Lower leg skin (tissue), 4 donors: ENCODE results near the gene ATR. TPM values are rescaled to one million over a fixed set of nuclear protein-coding genes. Genes with fewer than 3 reads are reported as not detected.
"Not testable (repeated sequence)": the region's sequence is repeated elsewhere in the genome, so short reads cannot be mapped to it uniquely, and the experiment has no call there.

Source experiments
- DNase-seq, 2 donors: peaks; one replicate each; pipeline ENCODE4 v3.0.0-alpha.2; 2019; ENCODE audit warnings: low spot score in 2 of 2
- H3K4me3 ChIP-seq: fragments of 200-600 bp; sonication (generic); 2 replicates; pipeline ENCODE4 v1.5.1; 2017; ENCODE audit warnings: mild to moderate bottlenecking, low read depth; ENCODE audit not compliant: poor library complexity, severe bottlenecking
- CTCF ChIP-seq, 3 donors: fragments of 450-650 bp; IDR thresholded peaks; one replicate each; pipeline ENCODE4 v1.5.1; 2016; ENCODE audit warnings: antibody characterized with exemption in 3 of 3, mild to moderate bottlenecking in 3 of 3, moderate library complexity in 2 of 3
- POLR2A ChIP-seq, 2 donors: fragments of 450-650 bp; IDR thresholded peaks; one replicate each; pipeline ENCODE4 v1.6.1; 2016 to 2017; ENCODE audit warnings: antibody characterized with exemption in 2 of 2, mild to moderate bottlenecking in 1 of 2, moderate library complexity in 1 of 2
- WGBS, 2 donors: methylation state at CpG; one replicate each; pipeline ENCODE4 v1.1.5; 2018; 5-methylcytosine and 5-hydroxymethylcytosine counted together
- intact Hi-C: fragments of 100-400 bp; cut with DNase I; formaldehyde crosslinking; loops from one replicate; pipeline ENCODE4 v1.15.0; 2023; ENCODE audit warnings: low total_unique reads
- total RNA-seq, 4 donors: library from RNA; depleted of rRNA; stranded (reverse); fragments of >200 nt; gene quantifications; one replicate each; pipeline ENCODE4 v1.1.0, GENCODE V29; 2016

The ATR gene
- total RNA-seq, 4 donors from 2014 or later: 12.9 to 24.4 (median 18.6) TPM

DNA sequence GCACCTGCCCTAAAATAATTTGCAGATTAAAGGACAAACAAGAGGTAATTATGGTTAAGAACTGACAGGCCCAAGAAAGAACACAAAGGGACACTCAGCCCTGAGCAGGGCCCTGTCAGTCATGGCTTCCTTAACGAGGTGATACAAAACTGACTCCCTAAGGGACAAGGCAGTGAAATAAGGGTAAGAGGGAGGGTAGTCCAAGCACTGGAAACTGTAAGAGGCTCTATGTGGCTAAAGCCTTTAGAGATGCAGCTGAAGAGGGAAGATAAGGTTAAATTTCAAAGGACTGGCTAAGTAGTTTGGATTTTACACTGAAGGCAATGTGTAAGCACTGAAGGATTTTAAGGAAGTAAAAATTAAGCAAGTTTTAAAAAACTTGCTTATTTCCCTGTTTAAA is 3.9 kb downstream of the ATR start:
- WGBS, 2 donors: 53 to 57% methylated on average over 1 of the region's 1 CpG
- no peak for DNase-seq
- TF ChIP-seq CTCF (IDR thresholded peaks at IDR 0.05): no peak
- TF ChIP-seq POLR2A (IDR thresholded peaks at IDR 0.05): no peak
- H3K4me3 ChIP-seq: no peak overlapping the region
- intact Hi-C loops: no loop called here

- intact Hi-C loops, H3K4me3 ChIP-seq, DNase-seq: not testable (repeated sequence)
- WGBS, 2 donors: 89 to 93% methylated on average over 3 of the region's 3 CpGs
These were observed 4.3 kb downstream of the ATR start for GRCh38 chr3:142574223-142574622.

GRCh38 chr3:142569422-142569821 is 9.1 kb downstream of the ATR start:
- DNase-seq, H3K4me3 ChIP-seq, intact Hi-C loops: not testable (repeated sequence)
- 85 to 98% methylated on average over 3 of the region's 3 CpGs for WGBS, 2 donors

DNA sequence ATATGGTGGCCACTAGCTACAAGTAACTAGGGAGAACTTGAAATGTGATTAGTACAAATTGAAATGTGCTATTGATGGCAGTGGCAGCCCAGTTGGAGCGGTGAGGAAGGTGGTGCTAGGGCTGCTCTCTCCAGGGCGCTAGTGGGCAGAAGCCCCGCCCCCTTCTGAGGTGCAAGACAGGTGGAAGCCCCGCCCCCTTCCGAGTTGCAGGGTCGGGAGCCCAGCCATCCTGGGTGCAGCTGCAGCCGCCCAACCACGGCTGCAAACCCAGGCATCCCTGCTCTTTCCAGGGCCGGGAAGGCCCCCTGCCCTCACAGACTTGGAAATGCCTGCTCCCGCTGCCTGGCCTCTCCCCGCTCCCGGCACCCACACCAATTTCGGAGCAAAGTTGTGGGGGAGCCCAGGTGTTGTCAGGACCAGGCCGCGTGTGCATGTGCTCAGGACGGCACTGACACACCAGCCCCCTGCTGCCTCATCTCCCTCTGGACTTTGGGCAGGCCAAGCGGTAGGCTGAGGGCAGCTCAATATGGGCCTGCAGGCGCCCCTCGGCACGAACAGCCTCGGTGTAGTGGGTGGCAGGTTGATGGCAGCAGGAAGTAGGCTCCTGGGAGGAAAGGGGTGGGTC is 10.0 kb downstream of the ATR start:
- no peak overlapping the region for H3K4me3 ChIP-seq
- no peak for DNase-seq
- TF ChIP-seq CTCF (IDR thresholded peaks at IDR 0.05) (no peak), POLR2A (IDR thresholded peaks at IDR 0.05) (no peak)
- 70 to 82% methylated on average over 13 to 21 of the region's 21 CpGs for WGBS, 2 donors
- intact Hi-C loops: no loop called here

DNA sequence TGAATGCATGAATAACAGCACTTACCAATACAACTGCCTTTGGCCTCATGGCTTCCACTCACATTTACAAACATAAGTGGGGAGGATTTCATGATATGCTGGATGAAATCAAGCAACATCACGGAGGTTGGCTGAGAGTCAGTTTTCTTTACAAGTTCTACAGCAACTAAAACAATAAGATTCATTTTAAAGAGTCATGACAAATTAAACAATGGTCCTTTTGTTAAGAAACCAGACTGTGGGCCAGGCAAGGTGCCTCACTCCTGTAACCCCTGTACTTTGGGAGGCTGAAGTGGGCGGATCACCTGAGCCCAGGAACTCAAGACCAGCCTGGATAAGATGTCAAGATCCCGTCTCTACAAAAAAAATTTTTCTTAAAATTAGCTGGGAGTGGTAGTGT is 12.4 kb downstream of the ATR start:
- WGBS, 2 donors: 83 to 86% methylated on average over 3 of the region's 3 CpGs
- TF ChIP-seq POLR2A (IDR thresholded peaks at IDR 0.05): no peak
- no peak for TF ChIP-seq CTCF (IDR thresholded peaks at IDR 0.05)
- no peak for DNase-seq
- intact Hi-C loops: no loop called here
- no peak overlapping the region for H3K4me3 ChIP-seq

DNA sequence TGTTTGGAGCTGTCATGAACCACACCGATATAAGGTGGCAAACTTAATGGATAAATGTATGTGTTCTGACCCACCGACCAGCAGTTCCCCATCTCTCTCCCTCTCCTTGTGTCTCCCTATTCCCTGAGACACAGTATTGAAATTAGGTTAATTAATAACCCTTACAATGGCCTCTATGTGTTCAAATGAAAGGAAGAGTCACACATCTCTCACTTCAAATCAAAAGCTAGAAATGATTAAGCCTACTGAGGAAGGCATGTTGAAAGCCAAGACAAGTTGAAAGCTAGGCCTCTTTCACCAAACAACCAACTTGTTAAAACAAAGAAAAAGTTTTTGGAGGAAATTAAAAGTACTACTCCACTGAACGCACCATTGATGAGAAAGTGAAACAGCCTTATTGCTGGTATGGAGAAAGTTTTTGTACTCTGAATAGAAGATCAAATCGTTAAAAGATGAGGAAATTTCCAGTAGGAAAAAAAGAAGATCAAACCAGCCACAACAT is 15.0 kb downstream of the ATR start:
- 88 to 96% methylated on average over 4 of the region's 4 CpGs for WGBS, 2 donors
- DNase-seq: no peak
- no peak overlapping the region for H3K4me3 ChIP-seq
- TF ChIP-seq CTCF (IDR thresholded peaks at IDR 0.05) (no peak), POLR2A (IDR thresholded peaks at IDR 0.05) (no peak)
- intact Hi-C loops: no loop called here

DNA sequence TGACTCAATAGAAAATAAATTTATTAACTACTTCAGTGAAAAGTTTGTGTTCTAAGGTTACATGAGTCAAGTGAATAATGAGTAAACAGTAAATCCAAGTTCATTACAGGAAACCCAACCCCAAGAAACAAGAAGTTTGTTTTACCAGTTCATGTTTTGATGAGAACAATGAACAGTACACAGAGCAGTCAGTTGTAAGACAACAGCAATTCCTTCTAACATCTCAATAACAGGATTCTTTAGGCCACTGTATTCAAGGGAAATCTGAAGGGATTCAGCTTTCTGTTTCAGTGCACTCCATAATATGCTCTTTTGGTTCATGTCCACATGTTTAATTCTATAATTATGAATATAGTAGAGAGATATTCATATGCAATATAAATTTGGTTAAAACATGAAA is 18.4 kb downstream of the ATR start:
- H3K4me3 ChIP-seq: no peak overlapping the region
- intact Hi-C loops: no loop called here
- TF ChIP-seq CTCF (IDR thresholded peaks at IDR 0.05) (no peak), POLR2A (IDR thresholded peaks at IDR 0.05) (no peak)
- DNase-seq: no peak
